Mesothelial cell of epicardium (in vitro differentiated cells): ENCODE measurements around the gene FOXN3. TPM values are rescaled to one million over a fixed set of nuclear protein-coding genes. Genes with fewer than 3 reads are reported as not detected.

Source experiments
- DNase-seq, 2 experiments: peaks; one replicate each; pipeline ENCODE4 v3.0.0; 2021; ENCODE audit warnings: low spot score in 2 of 2; ENCODE audit not compliant: unreplicated experiment in 2 of 2
- H3K27ac Mint-ChIP-seq: 2 replicates; pipeline ENCODE4 v1.8.0; 2021; ENCODE audit warnings: mixed read lengths
- H3K27me3 Mint-ChIP-seq: 2 replicates; pipeline ENCODE4 v1.8.0; 2021; ENCODE audit warnings: low read depth, mixed read lengths
- H3K36me3 Mint-ChIP-seq: 2 replicates; pipeline ENCODE4 v1.8.0; 2021; ENCODE audit warnings: mixed read lengths
- H3K4me1 Mint-ChIP-seq: 2 replicates; pipeline ENCODE4 v1.8.0; 2021; ENCODE audit warnings: mixed read lengths
- H3K4me3 Mint-ChIP-seq: 2 replicates; pipeline ENCODE4 v1.8.0; 2021; ENCODE audit warnings: mild to moderate bottlenecking, moderate library complexity, mixed read lengths
- H3K9me3 Mint-ChIP-seq: 2 replicates; pipeline ENCODE4 v1.8.0; 2021; ENCODE audit warnings: mixed read lengths
- total RNA-seq: library from RNA; stranded (reverse); gene quantifications from 3 replicates; pipeline ENCODE4 v1.2.1, GENCODE V29; 2021
- TF ChIP-seq, protein P1 (sequence below): fragments of 200-600 bp; sonication (generic); IDR thresholded peaks from one replicate; pipeline ENCODE4 v1.5.0; 2021; ENCODE audit warnings: antibody characterized with exemption; ENCODE audit not compliant: unreplicated experiment

Gene FOXN3
- total RNA-seq, 1 donor from 2014 or later: 124 TPM

DNA sequence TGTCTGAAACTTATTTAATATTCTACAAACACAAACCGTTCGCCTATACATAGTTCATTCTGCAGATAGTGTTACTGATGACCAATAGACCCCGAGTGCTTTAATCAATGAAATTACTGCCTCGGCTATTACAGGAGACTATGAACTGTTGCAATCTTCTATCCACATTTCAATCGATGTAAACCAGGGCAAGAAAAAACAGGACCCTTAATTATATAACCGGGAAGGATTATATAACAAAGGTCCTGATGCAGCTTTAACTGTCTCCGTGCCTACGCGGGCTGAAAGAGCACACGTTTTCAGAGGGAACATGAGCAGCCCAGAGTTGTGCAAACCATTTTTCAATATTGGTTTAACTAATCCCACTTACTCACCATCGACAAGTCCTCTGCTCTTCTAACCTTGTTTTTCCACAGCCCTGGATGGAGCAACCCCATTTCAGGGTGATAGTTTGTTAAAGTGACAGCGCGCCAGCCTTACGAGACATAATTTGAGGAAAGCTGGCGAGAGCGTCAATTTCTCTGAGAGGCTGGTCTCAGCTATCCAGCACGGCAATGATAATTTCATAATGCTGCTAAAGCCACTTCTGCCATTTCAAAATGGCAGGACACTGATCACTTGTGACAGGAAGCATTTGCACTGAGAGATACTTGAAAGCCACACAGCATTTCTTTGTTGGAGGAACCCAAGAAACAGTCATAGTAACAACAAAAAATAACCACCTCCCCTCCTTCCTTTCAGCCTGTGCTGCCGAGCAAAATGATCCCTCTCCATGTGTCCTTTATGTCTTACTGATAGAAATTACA is 184.6 kb downstream of the FOXN3 start:
- Mint-ChIP-seq H3K36me3 (peaks cover 4% of the 10 kb centered on the region), H3K27me3 (no peaks in the 10 kb centered on the region), H3K9me3 (peaks cover 4% of the 10 kb centered on the region), H3K27ac (no peak overlapping the region), H3K4me1 (no peaks in the 10 kb centered on the region), H3K4me3 (no peak overlapping the region)
- TF ChIP-seq, protein P1, sequence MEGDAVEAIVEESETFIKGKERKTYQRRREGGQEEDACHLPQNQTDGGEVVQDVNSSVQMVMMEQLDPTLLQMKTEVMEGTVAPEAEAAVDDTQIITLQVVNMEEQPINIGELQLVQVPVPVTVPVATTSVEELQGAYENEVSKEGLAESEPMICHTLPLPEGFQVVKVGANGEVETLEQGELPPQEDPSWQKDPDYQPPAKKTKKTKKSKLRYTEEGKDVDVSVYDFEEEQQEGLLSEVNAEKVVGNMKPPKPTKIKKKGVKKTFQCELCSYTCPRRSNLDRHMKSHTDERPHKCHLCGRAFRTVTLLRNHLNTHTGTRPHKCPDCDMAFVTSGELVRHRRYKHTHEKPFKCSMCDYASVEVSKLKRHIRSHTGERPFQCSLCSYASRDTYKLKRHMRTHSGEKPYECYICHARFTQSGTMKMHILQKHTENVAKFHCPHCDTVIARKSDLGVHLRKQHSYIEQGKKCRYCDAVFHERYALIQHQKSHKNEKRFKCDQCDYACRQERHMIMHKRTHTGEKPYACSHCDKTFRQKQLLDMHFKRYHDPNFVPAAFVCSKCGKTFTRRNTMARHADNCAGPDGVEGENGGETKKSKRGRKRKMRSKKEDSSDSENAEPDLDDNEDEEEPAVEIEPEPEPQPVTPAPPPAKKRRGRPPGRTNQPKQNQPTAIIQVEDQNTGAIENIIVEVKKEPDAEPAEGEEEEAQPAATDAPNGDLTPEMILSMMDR: no peak
- DNase-seq: no peak

DNA sequence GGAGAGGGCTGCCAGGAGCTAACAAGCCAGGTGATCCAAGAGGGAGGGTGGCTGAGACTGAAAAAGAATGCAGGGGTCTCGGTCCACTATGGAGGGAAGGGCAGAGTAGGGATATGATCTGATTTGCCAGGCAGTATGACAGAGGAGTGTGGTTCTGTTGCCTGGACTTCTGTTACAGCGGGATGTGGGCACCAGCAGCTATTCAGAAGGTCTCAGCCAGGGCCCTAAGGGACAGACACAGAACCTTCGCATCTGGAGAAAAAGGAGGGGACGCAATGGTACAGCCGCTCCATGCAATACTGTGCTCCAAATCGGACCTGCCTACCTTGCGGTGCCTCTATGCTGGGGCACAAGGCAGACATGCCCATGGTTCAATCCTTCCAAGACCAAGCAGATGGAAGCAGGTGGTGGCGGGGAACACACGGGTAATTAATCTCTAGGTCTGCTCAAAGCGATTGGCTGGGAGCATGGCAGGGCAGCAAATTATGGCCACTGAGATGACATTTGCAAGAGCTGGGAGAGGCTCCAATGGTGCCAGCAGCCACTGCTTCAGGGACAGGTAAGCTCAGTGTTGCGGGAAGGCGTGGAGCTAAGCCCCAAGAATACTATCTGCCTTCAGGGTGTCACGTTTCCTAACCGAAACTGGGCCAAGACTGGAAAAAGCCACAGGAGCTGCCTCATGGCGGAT is 185.5 kb downstream of the FOXN3 start:
- no peaks in the 10 kb centered on the region for H3K27me3 Mint-ChIP-seq
- H3K9me3 Mint-ChIP-seq: peaks cover 4% of the 10 kb centered on the region
- no peak for DNase-seq
- H3K4me3 Mint-ChIP-seq: no peak overlapping the region
- TF ChIP-seq, protein P1: no peak
- H3K36me3 Mint-ChIP-seq: peaks cover 4% of the 10 kb centered on the region
- peaks cover 8% of the 10 kb centered on the region for H3K4me1 Mint-ChIP-seq
- H3K27ac Mint-ChIP-seq: peak overlapping the region; percentile 19

DNA sequence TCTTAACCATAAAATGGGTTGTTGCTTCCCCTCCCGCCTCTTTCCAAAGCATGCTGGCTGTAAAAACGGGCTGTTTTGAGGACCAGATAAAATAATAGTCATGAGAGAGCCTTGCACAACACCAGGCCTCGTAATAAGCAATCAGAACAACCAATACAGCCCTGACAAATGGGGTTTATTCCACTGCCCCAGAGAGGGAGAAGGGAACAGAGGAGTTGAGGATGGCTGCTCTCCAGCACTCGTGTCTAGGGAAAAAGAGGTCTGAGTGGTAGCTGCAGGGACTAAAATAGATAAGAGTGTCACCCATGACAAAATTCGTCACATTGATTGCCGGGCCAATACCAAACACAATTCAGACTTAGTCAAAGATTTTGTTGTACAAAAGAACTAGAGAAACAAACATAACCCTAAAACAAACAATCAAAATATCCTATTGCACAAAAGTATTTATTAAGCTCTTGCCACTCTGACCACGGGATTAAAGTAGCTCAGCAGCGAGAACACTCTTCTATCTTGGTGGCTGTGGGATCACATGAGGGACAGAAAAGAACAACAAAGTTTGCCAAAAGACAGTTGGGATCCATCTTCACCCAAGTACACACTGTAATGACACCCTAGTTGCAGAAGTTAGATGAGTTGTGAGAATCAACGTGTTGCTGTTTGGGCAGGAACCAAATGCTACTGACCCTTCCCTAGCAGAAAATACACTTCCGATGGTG is 188.0 kb downstream of the FOXN3 start:
- peaks cover 16% of the 10 kb centered on the region for H3K4me1 Mint-ChIP-seq
- TF ChIP-seq, protein P1: no peak
- no peaks in the 10 kb centered on the region for H3K9me3 Mint-ChIP-seq
- DNase-seq: no peak
- H3K27me3 Mint-ChIP-seq: no peaks in the 10 kb centered on the region
- peaks cover 2% of the 10 kb centered on the region for H3K36me3 Mint-ChIP-seq
- no peak overlapping the region for H3K4me3 Mint-ChIP-seq
- no peak overlapping the region for H3K27ac Mint-ChIP-seq

DNA sequence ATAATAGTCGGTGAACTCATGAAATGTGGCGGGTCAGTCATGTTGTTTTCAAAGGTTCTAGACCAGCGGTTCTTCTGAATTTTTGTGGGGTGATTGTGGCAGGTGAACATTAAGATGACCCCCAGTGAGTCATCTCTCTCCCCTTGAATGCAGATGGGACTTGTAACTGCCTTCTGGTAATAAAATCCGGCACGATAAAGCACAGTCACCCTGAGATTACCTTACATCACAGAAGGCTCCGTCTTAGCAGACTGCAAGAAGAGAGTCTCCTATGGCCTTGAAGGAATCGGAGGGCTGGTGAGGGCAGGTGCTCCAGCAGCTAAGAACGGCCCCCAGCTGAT is 189.6 kb downstream of the FOXN3 start:
- Mint-ChIP-seq H3K36me3 (peaks cover 2% of the 10 kb centered on the region), H3K4me3 (no peak overlapping the region), H3K27ac (no peak overlapping the region), H3K4me1 (peaks cover 16% of the 10 kb centered on the region), H3K27me3 (no peaks in the 10 kb centered on the region), H3K9me3 (no peaks in the 10 kb centered on the region)
- TF ChIP-seq, protein P1: no peak
- DNase-seq: no peak

GRCh38 chr14:89226801-89227495 is 190.1 kb downstream of the FOXN3 start:
- H3K27me3 Mint-ChIP-seq: no peaks in the 10 kb centered on the region
- H3K4me3 Mint-ChIP-seq: no peak overlapping the region
- H3K27ac Mint-ChIP-seq: peak overlapping the region; percentile 60
- DNase-seq: no peak
- H3K4me1 Mint-ChIP-seq: peaks cover 16% of the 10 kb centered on the region
- TF ChIP-seq, protein P1: no peak
- peaks cover 2% of the 10 kb centered on the region for H3K36me3 Mint-ChIP-seq
- no peaks in the 10 kb centered on the region for H3K9me3 Mint-ChIP-seq
